ENCODE results near the gene ABCF2. TPM values are rescaled to one million over a fixed set of nuclear protein-coding genes. Genes with fewer than 3 reads are reported as not detected.

ABCF2 gene
- total RNA-seq, 1 experiment from 2014 or later, result 69.0 TPM

DNA sequence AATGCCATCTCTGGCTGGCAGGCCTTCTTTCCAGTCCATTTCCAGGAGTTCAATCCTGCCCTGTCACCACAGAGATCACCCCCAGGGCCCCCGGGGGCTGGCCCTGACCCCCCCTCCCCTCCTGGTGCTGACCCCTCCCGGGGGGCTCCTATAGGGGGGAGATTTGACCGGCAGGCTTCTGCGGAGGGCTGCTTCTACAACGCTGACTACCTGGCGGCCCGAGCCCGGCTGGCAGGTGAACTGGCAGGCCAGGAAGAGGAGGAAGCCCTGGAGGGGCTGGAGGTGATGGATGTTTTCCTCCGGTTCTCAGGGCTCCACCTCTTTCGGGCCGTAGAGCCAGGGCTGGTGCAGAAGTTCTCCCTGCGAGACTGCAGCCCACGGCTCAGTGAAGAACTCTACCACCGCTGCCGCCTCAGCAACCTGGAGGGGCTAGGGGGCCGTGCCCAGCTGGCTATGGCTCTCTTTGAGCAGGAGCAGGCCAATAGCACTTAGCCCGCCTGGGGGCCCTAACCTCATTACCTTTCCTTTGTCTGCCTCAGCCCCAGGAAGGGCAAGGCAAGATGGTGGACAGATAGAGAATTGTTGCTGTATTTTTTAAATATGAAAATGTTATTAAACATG is 11.3 kb upstream of the ABCF2 start:
- Histone ChIP-seq H3K27me3 (replicated peaks; ENCODE audit: insufficient read depth, low read depth, low read length, poor library complexity) (no peaks in the 10 kb centered on the region), H3K4me1 (ENCODE audit: insufficient read depth, low read length, poor library complexity, severe bottlenecking) (peaks cover 8% of the 10 kb centered on the region), H3K27ac (ENCODE audit: low read depth, low read length, poor library complexity, severe bottlenecking) (no peak overlapping the region), H3K9me3 (ENCODE audit: low read depth, low read length, poor library complexity, severe bottlenecking) (no peaks in the 10 kb centered on the region), H3K4me3 (ENCODE audit: low read depth, low read length, poor library complexity, severe bottlenecking) (no peak overlapping the region), H3K36me3 (ENCODE audit: insufficient read depth, low read length, poor library complexity, severe bottlenecking) (peaks cover 65% of the 10 kb centered on the region)
- no peak for DNase-seq (ENCODE audit: low spot score)
- no peak for TF ChIP-seq EZH2 (IDR thresholded peaks at IDR 0.05; ENCODE audit: borderline replicate concordance, low read depth, low read length, poor library complexity, severe bottlenecking)
- TF ChIP-seq, protein P1, sequence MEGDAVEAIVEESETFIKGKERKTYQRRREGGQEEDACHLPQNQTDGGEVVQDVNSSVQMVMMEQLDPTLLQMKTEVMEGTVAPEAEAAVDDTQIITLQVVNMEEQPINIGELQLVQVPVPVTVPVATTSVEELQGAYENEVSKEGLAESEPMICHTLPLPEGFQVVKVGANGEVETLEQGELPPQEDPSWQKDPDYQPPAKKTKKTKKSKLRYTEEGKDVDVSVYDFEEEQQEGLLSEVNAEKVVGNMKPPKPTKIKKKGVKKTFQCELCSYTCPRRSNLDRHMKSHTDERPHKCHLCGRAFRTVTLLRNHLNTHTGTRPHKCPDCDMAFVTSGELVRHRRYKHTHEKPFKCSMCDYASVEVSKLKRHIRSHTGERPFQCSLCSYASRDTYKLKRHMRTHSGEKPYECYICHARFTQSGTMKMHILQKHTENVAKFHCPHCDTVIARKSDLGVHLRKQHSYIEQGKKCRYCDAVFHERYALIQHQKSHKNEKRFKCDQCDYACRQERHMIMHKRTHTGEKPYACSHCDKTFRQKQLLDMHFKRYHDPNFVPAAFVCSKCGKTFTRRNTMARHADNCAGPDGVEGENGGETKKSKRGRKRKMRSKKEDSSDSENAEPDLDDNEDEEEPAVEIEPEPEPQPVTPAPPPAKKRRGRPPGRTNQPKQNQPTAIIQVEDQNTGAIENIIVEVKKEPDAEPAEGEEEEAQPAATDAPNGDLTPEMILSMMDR (conservative IDR thresholded peaks at IDR 0.05; ENCODE audit: low read depth, low read length), result no peak
- BruUV-seq (replicated peaks), result no TSS peak
- intact Hi-C loops (cut with micrococcal nuclease; ENCODE audit: unreplicated experiment), result no loop called here
- ChIA-PET POLR2A (ENCODE audit: low non-redundant PET) (no interaction called here), CTCF (no interaction called here)

DNA sequence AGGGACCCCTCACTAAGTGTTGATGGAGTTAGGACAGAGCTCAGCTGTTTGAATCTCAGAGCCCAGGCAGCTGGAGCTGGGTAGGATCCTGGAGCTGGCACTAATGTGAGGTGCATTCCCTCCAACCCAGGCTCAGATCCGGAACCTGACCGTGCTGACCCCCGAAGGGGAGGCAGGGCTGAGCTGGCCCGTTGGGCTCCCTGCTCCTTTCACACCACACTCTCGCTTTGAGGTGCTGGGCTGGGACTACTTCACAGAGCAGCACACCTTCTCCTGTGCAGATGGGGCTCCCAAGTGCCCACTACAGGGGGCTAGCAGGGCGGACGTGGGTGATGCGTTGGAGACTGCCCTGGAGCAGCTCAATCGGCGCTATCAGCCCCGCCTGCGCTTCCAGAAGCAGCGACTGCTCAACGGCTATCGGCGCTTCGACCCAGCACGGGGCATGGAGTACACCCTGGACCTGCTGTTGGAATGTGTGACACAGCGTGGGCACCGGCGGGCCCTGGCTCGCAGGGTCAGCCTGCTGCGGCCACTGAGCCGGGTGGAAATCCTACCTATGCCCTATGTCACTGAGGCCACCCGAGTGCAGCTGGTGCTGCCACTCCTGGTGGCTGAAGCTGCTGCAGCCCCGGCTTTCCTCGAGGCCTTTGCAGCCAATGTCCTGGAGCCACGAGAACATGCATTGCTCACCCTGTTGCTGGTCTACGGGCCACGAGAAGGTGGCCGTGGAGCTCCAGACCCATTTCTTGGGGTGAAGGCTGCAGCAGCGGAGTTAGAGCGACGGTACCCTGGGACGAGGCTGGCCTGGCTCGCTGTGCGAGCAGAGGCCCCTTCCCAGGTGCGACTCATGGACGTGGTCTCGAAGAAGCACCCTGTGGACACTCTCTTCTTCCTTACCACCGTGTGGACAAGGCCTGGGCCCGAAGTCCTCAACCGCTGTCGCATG is 10.5 kb upstream of the ABCF2 start:
- ChIA-PET CTCF (no interaction called here), POLR2A (ENCODE audit: low non-redundant PET) (no interaction called here)
- DNase-seq (ENCODE audit: low spot score), result no peak
- no peaks in the 10 kb centered on the region for H3K27me3 ChIP-seq (replicated peaks; ENCODE audit: insufficient read depth, low read depth, low read length, poor library complexity)
- H3K9me3 ChIP-seq (ENCODE audit: low read depth, low read length, poor library complexity, severe bottlenecking), result no peaks in the 10 kb centered on the region
- H3K36me3 ChIP-seq (ENCODE audit: insufficient read depth, low read length, poor library complexity, severe bottlenecking), result peaks cover 65% of the 10 kb centered on the region
- H3K4me1 ChIP-seq (ENCODE audit: insufficient read depth, low read length, poor library complexity, severe bottlenecking), result peaks cover 6% of the 10 kb centered on the region
- no peak overlapping the region for H3K4me3 ChIP-seq (ENCODE audit: low read depth, low read length, poor library complexity, severe bottlenecking)
- no peak for TF ChIP-seq EZH2 (IDR thresholded peaks at IDR 0.05; ENCODE audit: borderline replicate concordance, low read depth, low read length, poor library complexity, severe bottlenecking)
- TF ChIP-seq, protein P1 (conservative IDR thresholded peaks at IDR 0.05; ENCODE audit: low read depth, low read length), result no peak
- no peak overlapping the region for H3K27ac ChIP-seq (ENCODE audit: low read depth, low read length, poor library complexity, severe bottlenecking)
- no TSS peak for BruUV-seq (replicated peaks)
- intact Hi-C loops (cut with micrococcal nuclease; ENCODE audit: unreplicated experiment), result no loop called here

DNA sequence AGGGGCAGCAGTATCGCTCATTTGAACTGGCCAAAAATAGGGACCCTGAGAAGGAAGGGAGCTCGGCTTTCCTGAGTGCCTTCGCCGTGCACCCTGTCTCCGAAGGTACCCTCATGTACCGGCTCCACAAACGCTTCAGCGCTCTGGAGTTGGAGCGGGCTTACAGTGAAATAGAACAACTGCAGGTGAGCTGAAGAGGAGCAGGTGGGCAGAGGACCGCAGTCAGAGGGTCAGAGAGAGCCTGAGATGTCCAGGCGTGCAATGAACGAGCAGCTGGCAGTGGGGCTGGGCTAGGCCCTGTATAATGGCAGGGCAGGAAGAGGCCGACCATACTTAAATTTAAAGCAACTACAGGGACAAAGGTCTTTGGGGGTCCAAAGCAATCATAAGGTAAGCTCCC is 9.4 kb upstream of the ABCF2 start:
- no peak for DNase-seq (ENCODE audit: low spot score)
- Histone ChIP-seq H3K4me1 (ENCODE audit: insufficient read depth, low read length, poor library complexity, severe bottlenecking) (peaks cover 12% of the 10 kb centered on the region), H3K27ac (ENCODE audit: low read depth, low read length, poor library complexity, severe bottlenecking) (no peak overlapping the region), H3K4me3 (ENCODE audit: low read depth, low read length, poor library complexity, severe bottlenecking) (no peak overlapping the region), H3K27me3 (replicated peaks; ENCODE audit: insufficient read depth, low read depth, low read length, poor library complexity) (no peaks in the 10 kb centered on the region), H3K9me3 (ENCODE audit: low read depth, low read length, poor library complexity, severe bottlenecking) (no peaks in the 10 kb centered on the region), H3K36me3 (ENCODE audit: insufficient read depth, low read length, poor library complexity, severe bottlenecking) (peaks cover 57% of the 10 kb centered on the region)
- ChIA-PET CTCF (interaction anchor here (0.8 to 1.9 kb wide), 2 partner anchors 8 to 111 kb away, joined by 3 to 4 read pairs; no protein-coding TSS in a partner anchor), POLR2A (ENCODE audit: low non-redundant PET) (no interaction called here)
- intact Hi-C loops (cut with micrococcal nuclease; ENCODE audit: unreplicated experiment), result no loop called here
- TF ChIP-seq, protein P1 (conservative IDR thresholded peaks at IDR 0.05; ENCODE audit: low read depth, low read length), result no peak
- TF ChIP-seq EZH2 (IDR thresholded peaks at IDR 0.05; ENCODE audit: borderline replicate concordance, low read depth, low read length, poor library complexity, severe bottlenecking), result no peak
- BruUV-seq (replicated peaks), result no TSS peak

All from A673 (cell line).